ENCODE data around the gene PBX1. TPM values are rescaled to one million over a fixed set of nuclear protein-coding genes. Genes with fewer than 3 reads are reported as not detected.

Gene PBX1
- total and polyA plus RNA-seq, 7 donors, result 6.7 to 168 (median 118) TPM

GRCh38 chr1:164659621-164660411 is 100.8 kb downstream of the PBX1 start:
- Histone ChIP-seq H3K27me3 (no peaks in the 10 kb centered on the region), H3K4me1 (peaks cover 0 to 68% (median 58%) of the 10 kb centered on the region in 4 donors), H3K9me3 (no peaks in the 10 kb centered on the region), H3K4me3 (no peak overlapping the region), H3K27ac (peak overlapping the region in 2 of 4 donors; percentile 3 to 50), H3K36me3 (no peaks in the 10 kb centered on the region)
- TF ChIP-seq EP300 (IDR thresholded peaks at IDR 0.05), result no peak
- TF ChIP-seq POLR2AphosphoS5 (IDR thresholded peaks at IDR 0.05), result no peak
- TF ChIP-seq POLR2A (IDR thresholded peaks at IDR 0.05), result no peak
- no peak for TF ChIP-seq CTCF (IDR thresholded peaks at IDR 0.05)
- intact Hi-C loops (cut with DNase I), result no loop called here
- DNase-seq, result no peak
- 12 to 45% methylated on average over 4 of the region's 4 CpGs for WGBS, 2 donors

GRCh38 chr1:164660412-164660772 is 101.4 kb downstream of the PBX1 start:
- intact Hi-C loops (cut with DNase I), result no loop called here
- H3K4me3 ChIP-seq, result no peak overlapping the region
- no peaks in the 10 kb centered on the region for H3K27me3 ChIP-seq
- TF ChIP-seq CTCF (IDR thresholded peaks at IDR 0.05) (no peak), POLR2AphosphoS5 (IDR thresholded peaks at IDR 0.05) (no peak), POLR2A (IDR thresholded peaks at IDR 0.05) (no peak), EP300 (IDR thresholded peaks at IDR 0.05) (no peak)
- H3K9me3 ChIP-seq, result no peaks in the 10 kb centered on the region
- DNase-seq, result no peak
- H3K27ac ChIP-seq, result peak overlapping the region in 2 of 4 donors; percentile 3 to 50
- H3K36me3 ChIP-seq, result no peaks in the 10 kb centered on the region
- H3K4me1 ChIP-seq, result peaks cover 0 to 74% (median 59%) of the 10 kb centered on the region in 4 donors
- 9 to 16% methylated on average over 2 of the region's 2 CpGs for WGBS, 2 donors

GRCh38 chr1:164660775-164661174 is 101.8 kb downstream of the PBX1 start:
- no peak for DNase-seq
- no peak for TF ChIP-seq POLR2A (IDR thresholded peaks at IDR 0.05)
- no peak for TF ChIP-seq EP300 (IDR thresholded peaks at IDR 0.05)
- TF ChIP-seq POLR2AphosphoS5 (IDR thresholded peaks at IDR 0.05), result no peak
- H3K27me3 ChIP-seq, result no peaks in the 10 kb centered on the region
- peaks cover 0 to 77% (median 59%) of the 10 kb centered on the region in 4 donors for H3K4me1 ChIP-seq
- H3K36me3 ChIP-seq, result no peaks in the 10 kb centered on the region
- intact Hi-C loops (cut with DNase I), result no loop called here
- H3K27ac ChIP-seq, result peak overlapping the region in 1 of 4 donors; percentile 3
- H3K9me3 ChIP-seq, result no peaks in the 10 kb centered on the region
- H3K4me3 ChIP-seq, result no peak overlapping the region

- TF ChIP-seq POLR2A (IDR thresholded peaks at IDR 0.05) (no peak), CTCF (IDR thresholded peaks at IDR 0.05) (no peak), EP300 (IDR thresholded peaks at IDR 0.05) (no peak), POLR2AphosphoS5 (IDR thresholded peaks at IDR 0.05) (no peak)
- intact Hi-C loops (cut with DNase I), result no loop called here
- H3K9me3 ChIP-seq, result no peaks in the 10 kb centered on the region
- H3K27me3 ChIP-seq, result no peaks in the 10 kb centered on the region
- H3K27ac ChIP-seq, result no peak overlapping the region
- H3K4me3 ChIP-seq, result no peak overlapping the region
- H3K36me3 ChIP-seq, result no peaks in the 10 kb centered on the region
- H3K4me1 ChIP-seq, result peaks cover 0 to 78% (median 60%) of the 10 kb centered on the region in 4 donors
- WGBS, 2 donors, result 95 to 96% methylated on average over 5 of the region's 5 CpGs
- no peak for DNase-seq
Observed at GRCh38 chr1:164662462-164662861, 103.5 kb downstream of the PBX1 start.

- H3K4me3 ChIP-seq, result no peak overlapping the region
- peaks cover 0 to 78% (median 58%) of the 10 kb centered on the region in 4 donors for H3K4me1 ChIP-seq
- H3K36me3 ChIP-seq, result no peaks in the 10 kb centered on the region
- no peak for DNase-seq
- no peak for TF ChIP-seq CTCF (IDR thresholded peaks at IDR 0.05)
- no peak for TF ChIP-seq EP300 (IDR thresholded peaks at IDR 0.05)
- TF ChIP-seq POLR2A (IDR thresholded peaks at IDR 0.05), result no peak
- TF ChIP-seq POLR2AphosphoS5 (IDR thresholded peaks at IDR 0.05), result no peak
- no peaks in the 10 kb centered on the region for H3K9me3 ChIP-seq
- intact Hi-C loops (cut with DNase I), result no loop called here
- H3K27ac ChIP-seq, result no peak overlapping the region
- 94 to 98% methylated on average over 1 of the region's 1 CpG for WGBS, 2 donors
- H3K27me3 ChIP-seq, result no peaks in the 10 kb centered on the region
Observed at GRCh38 chr1:164662955-164663354, 104.0 kb downstream of the PBX1 start.

Data from sigmoid colon (tissue), 7 donors.